HG03103 (cell line): ENCODE results near the gene MYRIP.
"Not testable (repeated sequence)": the region's sequence is repeated elsewhere in the genome, so short reads cannot be mapped to it uniquely, and the experiment has no call there.

Experiments used
- ATAC-seq: cut with Tn5 transposase; IDR thresholded peaks from one replicate; pipeline ENCODE4 v1.9.1; 2021; ENCODE audit warnings: low read depth; ENCODE audit not compliant: unreplicated experiment

Gene MYRIP

DNA sequence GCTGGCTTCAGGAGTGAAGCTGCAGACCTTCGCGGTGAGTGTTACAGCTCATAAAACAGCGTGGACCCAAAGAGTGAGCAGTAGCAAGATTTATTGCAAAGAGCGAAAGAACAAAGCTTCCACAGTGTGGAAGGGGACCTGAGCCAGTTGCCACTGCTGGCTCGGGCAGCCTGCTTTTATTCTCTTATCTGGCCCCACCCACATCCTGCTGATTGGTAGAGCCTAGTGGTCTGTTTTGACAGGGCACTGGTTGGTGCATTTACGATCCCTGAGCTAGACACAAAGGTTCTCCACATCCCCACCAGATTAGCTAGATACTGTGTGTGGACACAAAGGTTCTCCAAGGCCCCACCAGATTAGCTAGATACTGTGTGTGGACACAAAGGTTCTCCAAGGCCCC lies 267.7 kb downstream of the MYRIP start:
- not testable (repeated sequence) for ATAC-seq

DNA sequence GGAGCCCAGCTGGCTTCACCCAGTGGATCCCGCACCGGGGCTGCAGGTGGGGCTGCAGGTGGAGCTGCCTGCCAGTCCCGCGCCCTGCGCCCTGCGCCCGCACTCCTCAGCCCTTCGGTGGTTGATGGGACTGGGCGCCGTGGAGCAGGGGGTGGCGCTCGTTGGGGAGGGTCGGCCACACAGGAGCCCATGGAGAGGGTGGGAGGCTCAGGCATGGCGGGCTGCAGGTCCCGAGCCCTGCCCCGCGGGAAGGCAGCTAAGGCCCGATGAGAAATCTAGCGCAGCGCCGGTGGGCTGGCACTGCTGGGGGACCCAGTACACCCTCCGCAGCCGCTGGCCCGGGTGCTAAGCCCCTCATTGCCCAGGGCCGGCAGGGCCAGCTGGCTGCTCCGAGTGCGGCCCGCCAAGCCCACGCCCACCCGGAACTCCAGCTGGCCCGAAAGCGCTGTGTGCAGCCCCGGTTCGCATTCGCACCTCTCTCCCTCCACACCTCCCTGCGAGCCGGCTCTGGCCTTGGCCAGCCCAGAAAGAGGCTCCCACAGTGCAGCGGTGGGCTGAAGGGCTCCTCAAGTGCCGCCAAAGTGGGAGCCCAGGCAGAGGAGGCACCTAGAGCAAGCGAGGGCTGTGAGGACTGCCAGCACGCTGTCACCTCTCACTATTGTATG lies 268.6 kb downstream of the MYRIP start:
- not testable (repeated sequence) for ATAC-seq

DNA sequence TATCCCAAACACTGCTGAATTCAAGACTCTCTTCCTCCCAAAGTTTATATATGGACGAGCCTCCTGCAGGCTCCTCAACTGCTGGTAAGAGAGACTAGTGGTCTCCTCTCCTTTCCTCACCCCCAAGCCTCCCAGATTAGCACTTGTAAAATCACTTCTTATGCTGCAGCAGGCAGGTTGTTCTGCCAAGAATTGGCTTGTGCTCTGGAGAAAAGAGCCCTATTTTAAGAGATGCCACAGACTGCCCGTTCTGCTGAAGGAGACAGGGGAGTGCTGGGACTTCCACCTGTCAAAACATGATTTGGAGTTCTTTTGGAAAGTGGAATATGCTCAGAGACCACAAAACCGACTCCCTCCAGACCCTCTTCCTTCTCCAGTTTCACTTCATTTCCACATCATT lies 269.2 kb downstream of the MYRIP start:
- ATAC-seq = no peak

DNA sequence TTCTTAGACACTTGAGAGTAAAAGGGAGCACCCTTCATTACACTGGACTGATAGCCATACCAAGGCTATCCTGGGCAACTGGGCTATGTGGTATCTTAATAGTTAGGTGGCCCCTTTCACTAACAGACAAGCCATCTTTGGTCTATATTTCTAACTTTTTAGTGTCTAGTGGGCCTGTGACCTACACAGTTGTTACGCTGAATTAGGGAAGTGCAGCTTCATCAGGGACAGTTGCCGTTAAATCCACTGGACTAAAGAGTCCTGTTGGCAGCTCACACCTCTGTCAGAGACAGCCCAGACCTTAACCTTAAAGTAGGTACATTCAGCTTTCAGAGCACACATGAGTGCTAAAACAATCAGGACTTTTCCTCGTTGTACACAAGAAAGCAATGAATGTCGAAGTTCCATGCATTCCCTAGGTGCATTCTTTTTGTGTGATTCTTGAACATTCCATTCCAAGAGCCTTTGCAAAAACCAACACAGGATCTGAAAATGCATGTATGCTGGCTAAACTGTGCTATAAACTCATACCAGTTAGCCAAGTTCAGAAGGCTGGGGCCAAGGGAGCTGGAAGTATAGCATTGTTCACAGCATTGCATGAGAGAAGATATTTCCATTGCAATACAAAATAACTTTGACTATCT lies 269.9 kb downstream of the MYRIP start:
- ATAC-seq = no peak

DNA sequence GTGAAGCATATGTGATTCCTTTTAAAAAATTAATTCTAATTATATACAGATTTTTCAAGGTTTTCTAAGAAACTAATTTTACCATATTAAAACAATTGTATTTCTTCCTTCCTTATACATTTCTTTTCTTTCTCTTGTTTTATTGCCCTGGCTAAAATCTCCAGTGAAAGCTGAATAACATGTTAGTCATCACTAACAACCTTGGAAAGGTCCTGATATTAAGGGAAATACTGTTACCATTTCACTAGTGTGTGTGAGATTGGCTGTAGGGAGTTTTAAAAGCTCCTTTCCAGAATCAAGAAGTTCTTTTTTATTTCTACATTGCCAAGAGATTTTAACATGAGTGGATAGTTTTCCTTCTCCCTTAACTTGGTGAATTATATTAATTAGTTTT lies 270.4 kb downstream of the MYRIP start:
- no peak for ATAC-seq

DNA sequence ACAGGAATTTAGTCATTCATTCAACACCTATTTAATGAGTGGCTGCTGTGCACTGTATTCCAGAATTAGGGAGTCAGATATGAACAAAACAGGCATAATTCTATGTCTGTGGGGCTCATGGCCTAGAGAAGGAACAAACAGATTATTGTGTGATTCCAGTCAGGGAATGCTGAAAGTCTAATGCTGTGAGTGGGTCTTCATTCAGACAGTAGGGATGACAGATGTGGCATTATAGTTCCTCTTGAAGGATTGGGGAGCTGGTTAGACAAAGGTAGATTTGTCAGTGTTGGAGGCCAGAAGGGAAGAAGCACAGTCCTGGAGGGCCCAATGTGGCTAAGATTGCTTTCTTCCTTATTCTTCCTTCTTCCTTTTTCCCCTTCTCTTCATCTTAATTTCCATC lies 273.7 kb downstream of the MYRIP start:
- no peak for ATAC-seq

DNA sequence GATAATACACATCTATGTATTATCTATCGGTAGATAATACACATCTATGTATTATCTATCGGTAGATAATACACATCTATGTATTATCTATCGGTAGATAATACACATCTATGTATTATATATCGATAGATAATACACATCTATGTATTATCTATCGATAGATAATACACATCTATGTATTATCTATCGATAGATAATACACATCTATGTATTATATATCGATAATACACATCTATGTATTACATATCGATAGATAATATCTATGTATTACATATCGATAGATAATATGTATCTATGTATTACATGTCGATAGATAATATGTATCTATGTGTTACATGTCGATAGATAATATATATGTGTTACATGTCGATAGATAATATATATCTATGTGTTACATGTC lies 275.0 kb downstream of the MYRIP start:
- ATAC-seq = not testable (repeated sequence)

DNA sequence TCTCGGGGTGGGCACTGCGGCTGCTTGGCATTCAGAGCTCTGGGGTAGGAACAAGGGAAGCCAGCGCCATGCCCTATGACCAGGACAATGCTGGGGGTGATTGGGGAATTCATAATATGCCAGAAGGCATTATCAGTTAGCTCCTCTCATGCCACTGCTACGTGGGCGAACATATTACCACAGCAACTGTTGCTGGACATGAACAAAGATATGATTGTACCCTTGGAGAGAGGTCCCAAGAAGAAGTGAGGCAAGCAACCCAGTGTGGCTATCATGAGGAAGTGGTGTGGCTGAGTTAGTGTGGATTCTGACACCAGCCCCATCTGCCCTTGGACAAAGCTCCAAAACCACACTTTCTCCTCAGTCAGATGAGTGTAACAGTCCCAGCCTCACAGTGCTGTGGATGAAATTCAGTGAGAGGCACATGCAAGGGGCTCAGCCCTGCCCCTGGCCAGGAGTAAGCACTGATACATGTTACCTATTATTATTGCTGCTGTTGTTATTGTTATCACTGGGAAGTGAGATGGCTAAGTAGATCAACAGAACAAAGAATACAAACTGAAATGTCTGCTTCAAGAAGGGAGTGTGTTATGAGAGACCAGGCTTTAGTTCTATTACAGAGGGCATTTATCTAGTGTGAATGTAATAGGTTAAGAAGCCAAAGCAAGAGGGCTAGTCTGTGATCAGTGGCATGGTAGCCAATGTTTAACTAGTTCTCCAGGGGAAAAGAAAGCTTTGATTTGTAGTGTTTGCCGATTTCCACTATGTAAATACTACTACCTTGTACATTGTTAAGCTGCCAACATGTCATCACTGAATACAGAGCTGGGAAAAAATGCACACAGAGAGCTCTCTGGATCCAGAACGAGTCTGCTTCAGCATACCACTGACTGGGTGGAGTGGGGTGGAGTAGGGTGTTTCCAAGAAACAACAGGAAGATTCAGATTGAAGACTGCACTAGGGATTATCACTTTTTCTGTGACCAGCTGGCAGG lies 277.8 kb downstream of the MYRIP start:
- no peak for ATAC-seq

DNA sequence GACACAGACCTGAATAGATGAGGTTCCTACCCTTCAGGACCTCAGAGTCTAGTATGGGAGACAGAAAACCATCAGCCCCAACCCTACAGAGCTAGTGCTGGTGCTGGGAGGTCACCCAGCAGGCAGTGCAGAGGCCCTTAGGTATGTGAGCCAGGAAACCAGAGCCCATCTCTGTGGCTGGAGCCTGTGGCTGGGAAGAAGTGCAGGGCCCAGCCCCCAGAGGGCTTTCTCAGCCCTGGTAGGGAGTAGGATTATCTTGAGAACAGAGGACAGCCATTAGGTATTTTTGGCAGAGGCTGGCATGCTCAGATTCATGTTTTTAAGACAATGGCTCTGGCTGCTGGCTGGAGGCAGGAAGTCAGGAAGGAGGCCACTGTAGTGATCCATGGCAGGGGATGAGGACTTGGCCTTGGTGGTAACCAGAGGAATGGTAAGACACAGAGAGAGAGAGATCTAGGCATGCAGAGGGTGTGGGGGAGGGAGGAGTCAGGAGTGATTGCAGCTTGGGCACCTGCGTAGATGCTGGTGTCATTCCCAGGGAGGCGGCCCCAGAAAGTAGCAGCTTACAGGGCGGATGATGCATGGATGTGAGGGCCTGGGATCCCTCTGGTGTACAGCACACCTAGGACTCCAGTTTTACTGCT lies 279.2 kb downstream of the MYRIP start:
- ATAC-seq = no peak

DNA sequence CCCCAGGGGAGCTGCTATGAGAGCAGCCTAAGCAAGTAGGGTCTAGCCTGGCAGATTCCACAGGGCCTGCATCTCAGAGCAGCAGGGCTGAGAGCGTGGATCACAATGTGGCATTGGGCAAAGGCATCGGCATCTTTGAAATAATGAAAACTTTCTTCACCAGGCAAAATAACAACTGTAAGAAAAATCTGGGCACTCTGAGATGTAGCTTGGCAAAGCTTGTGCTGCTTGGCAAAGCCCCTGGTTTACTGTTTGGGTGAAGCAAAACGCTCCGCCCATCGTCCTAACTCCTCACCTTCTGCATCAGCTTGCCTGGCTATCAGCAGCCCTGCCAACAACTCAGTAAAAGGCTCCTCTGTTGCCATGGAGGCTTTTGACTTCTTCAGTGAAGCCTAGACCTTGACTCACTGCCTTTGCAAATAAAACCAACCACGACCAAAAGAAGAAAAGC lies 287.3 kb downstream of the MYRIP start:
- ATAC-seq = no peak

DNA sequence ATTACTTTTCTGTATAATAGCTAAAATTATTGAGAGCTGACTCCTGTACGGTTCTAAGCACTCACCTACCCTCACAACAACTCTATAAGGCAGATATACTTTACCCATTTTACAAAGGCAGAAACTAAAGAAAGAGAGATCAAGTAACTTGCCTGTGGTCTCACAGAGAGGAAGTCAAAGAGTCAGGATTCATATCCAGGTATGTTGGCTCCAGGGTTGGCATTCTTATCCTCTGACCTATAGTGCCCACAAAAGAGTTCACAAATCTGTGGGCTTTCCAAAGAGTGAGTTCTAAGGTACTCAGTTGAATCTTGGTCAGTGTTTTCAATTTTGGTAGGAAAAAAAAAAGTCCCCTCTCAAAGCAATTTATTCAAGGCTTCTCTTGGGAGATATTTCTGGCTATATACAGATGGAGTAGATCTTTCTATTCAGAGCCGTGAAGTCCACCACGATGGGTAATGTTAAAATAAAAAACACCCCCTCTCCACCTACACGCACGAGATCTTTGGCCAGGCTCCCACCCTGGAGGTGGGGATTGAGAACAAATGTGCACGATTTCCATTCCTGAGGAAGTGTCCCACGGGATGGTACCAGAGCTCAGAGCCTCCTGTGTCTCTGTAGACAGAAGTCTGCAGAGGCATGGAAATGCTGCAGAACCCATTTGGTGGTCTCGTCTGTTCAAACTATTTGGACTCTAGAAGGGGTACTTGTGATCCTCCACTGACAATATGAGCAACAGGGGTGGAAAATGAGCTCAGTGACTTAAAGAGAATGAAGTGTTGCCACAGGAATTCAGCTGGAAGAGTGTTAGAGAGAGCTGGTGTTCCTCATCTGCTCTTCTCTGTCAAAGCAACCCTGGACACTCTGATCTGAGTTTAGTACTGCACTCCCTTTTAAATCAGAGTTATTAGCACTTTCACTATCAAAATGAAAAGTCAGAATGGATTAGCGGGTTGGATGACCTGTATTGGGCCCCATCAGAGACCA lies 288.0 kb downstream of the MYRIP start:
- no peak for ATAC-seq

DNA sequence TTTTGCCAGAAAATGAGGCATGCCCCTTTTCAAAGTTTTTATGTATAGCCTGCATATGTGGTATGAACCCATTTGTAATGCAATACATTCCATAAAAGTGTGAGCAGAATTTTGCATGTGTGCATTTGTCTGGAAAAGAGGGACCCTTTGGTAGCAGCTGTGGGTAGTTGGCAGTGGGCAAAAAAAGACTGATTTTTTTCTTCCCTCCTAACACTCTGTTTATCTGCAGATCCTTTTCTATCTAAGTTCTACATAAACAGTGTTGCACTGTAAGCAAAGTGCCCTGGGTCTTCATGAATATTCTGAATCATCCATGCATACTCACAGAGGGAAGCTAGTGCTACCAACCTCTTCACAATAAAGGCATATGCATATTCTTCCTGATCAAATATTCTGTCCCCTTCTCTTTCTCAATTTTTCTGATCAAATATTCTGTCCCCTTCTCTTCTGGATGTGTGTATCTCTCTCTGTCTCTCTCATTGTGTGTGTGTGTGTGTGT lies 288.9 kb downstream of the MYRIP start:
- no peak for ATAC-seq

DNA sequence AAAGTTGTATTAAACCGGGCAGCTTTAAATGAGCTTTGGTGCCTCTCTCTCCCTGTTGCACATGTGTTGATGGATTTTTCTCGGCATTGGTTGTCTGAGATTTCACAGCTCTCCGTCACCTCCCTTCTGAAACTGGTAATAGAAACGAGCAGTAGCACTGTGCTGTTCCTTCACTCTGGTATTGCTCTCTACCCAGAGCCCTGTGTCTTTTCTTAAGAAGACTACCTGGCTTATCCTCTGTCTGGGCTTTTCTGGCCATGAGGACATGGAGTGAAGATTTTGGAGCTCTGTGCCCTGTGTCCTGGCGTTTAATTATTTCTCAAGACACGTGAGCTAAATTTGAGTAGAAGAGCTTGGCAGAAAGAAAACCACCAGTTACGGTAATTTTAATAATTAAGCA lies 290.5 kb downstream of the MYRIP start:
- ATAC-seq = no peak

DNA sequence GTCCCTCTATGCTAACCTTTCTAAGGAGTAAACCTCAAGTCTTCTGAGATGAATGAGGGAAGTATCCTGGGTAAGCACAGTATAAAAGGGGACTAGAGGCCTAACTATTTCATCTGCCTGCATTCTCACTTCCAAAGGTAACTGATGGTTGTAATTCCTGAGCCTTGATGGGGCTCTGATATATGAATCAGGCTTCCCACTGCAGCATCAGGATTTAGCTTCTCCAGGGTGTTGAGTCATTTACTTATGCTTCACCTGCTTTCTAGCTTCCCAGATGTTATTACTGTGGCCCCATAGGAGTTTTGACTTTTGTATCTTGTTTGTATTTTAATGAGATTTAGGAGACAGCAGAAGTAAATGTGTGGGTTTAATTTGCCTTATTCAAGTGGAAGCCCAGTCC lies 292.8 kb downstream of the MYRIP start:
- no peak for ATAC-seq

DNA sequence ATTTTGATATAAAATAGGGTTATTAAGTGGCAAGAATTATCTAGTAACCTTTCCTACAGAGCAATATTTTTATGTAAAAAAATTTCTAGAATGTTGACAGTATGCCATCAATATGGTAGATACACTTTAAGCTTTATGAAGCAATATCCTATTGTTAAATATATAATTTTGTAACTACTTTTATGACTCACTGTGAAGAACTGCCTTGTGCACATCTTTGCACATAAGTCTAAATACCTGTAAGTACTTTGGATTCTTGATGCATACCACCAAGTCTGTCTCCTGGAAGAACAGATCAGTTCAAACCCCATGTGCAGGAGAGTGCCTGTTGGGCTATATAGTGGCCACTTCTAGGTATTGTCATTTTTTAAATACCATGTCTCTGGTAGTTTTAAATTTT lies 294.4 kb downstream of the MYRIP start:
- ATAC-seq = no peak

DNA sequence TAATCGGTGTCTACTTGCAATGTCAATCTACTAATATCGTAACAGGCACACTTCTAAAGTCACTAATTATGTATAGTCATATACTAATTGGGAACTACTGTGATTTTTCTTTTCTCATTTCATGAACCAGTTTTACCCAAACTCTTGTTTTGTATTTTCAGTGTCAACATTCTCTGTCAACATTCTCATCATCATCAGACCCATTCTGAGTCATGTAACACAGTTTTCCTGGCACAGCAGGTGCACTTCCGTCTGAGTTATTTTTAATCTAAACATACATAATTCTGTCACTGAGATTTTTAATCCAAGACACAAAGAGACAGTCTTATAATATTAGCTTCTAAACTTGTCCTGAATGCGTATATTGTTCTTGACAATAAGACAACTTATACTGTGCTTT lies 295.0 kb downstream of the MYRIP start:
- ATAC-seq = no peak

DNA sequence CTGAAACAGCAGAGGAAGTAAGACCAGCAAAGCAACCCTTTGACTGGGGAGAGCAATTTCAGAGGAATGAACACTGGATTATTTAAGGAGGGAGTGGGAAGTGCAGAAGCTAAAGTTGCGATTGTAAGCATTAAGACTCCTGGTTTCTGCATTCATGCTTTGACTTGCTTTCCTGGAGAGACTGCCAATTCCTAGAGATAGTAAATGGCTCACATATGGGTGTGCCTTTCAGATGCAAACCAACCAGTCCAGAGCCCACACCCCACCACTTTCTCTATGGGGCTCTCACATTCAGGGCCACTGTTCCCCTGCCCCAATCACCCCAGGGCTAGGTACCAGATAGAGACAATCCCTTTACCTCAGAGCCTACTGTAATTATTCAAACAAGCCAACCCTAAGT lies 299.2 kb downstream of the MYRIP start:
- no peak for ATAC-seq

DNA sequence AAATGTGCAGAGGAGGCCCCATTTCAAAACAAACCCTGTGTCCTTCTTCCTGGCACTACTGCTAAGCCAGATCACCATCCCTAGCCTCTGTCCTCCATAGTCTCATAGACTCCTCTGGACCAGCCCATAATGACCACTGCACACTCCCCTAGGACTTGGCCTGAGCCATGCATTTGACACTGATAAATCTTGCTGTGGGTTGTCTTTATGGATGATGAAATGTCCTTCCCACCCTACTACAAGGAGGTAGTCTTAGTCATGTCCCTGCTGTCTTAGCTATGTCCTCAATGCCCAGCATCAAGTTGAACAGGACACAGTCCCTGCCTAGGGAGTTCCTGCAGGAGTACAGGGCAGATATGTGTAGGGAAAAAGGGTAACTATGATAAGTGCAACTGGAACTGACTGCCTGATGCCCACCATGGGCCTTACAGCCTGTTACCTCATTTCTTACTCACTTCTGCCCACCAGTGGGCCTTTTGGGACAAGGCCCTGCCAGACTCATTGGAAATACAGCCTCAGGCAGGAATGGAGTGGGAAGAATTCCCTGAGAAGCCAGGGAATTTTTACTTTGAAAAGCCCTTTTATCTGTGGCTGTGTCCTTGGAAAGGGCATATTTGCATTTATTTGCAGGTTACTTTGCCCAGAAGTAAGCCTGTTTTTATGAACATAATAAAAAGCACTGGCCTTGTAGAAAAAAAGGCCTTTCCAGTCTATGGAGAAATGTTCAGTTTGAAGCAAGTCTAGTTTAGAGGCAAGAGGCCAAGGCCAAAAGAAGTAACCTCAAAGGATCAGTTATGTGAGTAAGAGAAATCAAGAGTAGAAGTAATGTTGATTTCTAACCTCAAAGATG lies 300.5 kb downstream of the MYRIP start:
- no peak for ATAC-seq
